ENCODE measurements around the gene SIM2.

The SIM2 gene

DNA sequence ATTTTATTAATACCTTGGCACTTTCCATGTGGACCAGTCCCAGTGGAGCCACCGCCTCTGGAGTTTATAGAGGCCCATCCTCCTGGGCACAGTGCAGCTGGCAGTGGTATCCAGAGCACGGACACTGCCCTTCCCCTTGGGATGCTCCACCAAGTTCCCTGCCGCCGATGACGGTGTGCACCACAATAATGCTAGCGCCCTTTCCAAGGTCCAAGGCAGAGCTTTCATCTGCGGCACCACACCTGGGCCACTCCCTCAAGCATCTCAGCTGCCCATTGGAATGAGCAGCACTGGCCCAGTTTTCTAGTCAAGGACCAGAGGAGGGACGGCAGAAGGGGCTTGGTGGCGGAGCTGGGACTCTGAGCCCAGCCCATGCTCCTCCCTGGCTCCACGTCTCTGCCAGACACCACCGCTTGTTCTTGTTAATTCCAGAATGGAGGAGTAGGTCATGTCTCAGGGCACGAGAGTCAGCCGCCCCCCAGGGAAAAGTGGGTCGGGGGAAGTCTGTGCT, 24.5 kb downstream of the SIM2 start:
- in situ Hi-C loops (cut with MboI; ENCODE audit: low sequenced_read_pairs, unreplicated experiment), result no loop called here
- no peak for DNase-seq (ENCODE audit: low spot score)
- no peak for TF ChIP-seq CTCF (IDR thresholded peaks at IDR 0.05; ENCODE audit: borderline replicate concordance, control extremely low read depth, extremely low read depth, insufficient read depth, missing control alignments)

DNA sequence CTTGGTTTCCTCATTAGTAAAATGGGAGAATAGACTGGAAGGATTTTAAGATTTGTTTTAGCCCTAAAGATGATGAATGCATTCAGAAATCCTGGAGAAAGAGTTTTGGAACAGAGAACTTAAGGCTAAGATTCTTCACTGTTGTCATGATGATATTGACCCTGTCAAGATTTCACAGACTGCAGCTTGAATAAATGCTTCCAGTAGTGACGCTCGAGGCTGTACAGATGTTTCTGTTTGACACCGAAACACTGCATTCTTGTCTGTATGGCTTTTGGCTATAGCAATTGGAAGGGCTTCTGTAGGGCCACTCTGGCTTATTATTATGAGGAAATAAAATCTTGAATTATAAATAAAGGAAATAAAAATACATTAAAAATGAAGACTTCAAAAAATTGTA, 25.7 kb downstream of the SIM2 start:
- no peak for TF ChIP-seq CTCF (IDR thresholded peaks at IDR 0.05; ENCODE audit: borderline replicate concordance, control extremely low read depth, extremely low read depth, insufficient read depth, missing control alignments)
- DNase-seq (ENCODE audit: low spot score), result no peak
- in situ Hi-C loops (cut with MboI; ENCODE audit: low sequenced_read_pairs, unreplicated experiment), result no loop called here

- in situ Hi-C loops (cut with MboI; ENCODE audit: low sequenced_read_pairs, unreplicated experiment), result no loop called here
- no peak for DNase-seq (ENCODE audit: low spot score)
Observed at GRCh38 chr21:36725793-36726386, 27.0 kb downstream of the SIM2 start.

DNA sequence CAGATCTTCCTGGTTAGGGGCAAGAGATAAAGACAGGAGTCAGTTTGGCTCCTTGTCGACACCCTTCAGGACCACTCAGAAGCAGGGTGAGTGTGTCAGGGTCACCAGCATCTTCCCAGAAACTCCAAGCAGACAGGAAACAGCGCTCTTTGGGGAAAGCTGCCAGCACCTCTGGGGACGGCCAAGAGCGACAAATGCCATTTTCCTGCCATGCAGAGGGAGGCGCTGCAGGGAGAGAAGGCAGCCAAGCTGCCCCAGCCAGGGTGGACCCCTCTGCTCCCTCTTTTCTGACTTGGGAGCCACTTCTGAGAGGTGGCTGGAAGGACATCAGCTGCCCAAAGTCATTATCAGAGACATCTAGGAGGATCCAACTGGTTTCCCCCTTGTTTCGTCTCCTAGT, 29.0 kb downstream of the SIM2 start:
- in situ Hi-C loops (cut with MboI; ENCODE audit: low sequenced_read_pairs, unreplicated experiment), result no loop called here
- DNase-seq (ENCODE audit: low spot score), result no peak
- no peak for TF ChIP-seq CTCF (IDR thresholded peaks at IDR 0.05; ENCODE audit: borderline replicate concordance, control extremely low read depth, extremely low read depth, insufficient read depth, missing control alignments)

More at GRCh38 chr21:36725793-36726386, 27.0 kb downstream of the SIM2 start:
- no peak for TF ChIP-seq CTCF (IDR thresholded peaks at IDR 0.05; ENCODE audit: borderline replicate concordance, control extremely low read depth, extremely low read depth, insufficient read depth, missing control alignments)

DNA sequence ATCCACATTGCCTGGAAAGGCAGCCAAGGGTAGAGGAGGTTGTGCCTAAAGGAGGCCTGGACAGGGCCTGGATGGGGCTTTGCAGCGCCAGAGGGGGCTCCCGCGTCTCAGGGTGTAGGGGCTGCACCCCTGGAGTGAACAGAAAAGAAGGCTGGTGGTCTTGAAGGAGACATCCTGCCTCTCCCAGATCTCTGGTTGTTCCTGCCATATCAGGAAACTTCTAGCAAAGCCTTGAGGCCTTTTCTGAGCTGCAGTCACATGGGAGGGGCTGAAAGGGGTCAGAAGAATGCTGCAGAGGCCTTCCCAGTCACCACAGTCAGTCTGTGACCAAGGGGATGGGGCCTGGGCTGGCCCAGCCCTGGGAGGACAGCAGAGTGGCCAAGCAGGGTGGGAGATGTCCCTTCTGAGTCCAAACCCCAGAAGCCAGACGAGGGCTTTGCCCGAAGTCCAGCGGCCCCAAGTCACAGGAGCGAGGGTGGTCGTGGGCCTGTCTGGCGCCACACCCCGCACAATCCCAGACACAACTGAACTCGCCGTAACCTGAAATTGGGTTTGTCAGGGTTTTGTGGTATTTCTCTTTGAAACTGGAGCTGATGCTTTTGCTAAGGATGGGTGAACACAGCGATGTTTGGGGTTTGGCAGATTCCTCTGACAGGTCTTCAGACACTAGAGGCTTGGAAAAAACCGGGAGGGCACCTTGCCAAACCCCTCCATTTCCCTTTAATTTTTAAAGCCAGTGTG, 29.6 kb downstream of the SIM2 start:
- in situ Hi-C loops (cut with MboI; ENCODE audit: low sequenced_read_pairs, unreplicated experiment), result no loop called here
- DNase-seq (ENCODE audit: low spot score), result no peak
- no peak for TF ChIP-seq CTCF (IDR thresholded peaks at IDR 0.05; ENCODE audit: borderline replicate concordance, control extremely low read depth, extremely low read depth, insufficient read depth, missing control alignments)

- no peak for DNase-seq (ENCODE audit: low spot score)
- in situ Hi-C loops (cut with MboI; ENCODE audit: low sequenced_read_pairs, unreplicated experiment), result no loop called here
- TF ChIP-seq CTCF (IDR thresholded peaks at IDR 0.05; ENCODE audit: borderline replicate concordance, control extremely low read depth, extremely low read depth, insufficient read depth, missing control alignments), result no peak
Observed at GRCh38 chr21:36729310-36729970, 30.5 kb downstream of the SIM2 start.

Data from GM13976 (cell line).